Measurements from ENCODE around the gene LENG8.
A peak's percentile ranks its signal among the peaks of the same experiment; 100 is the strongest.
"Not testable (repeated sequence)": the region's sequence is repeated elsewhere in the genome, so short reads cannot be mapped to it uniquely, and the experiment has no call there.

Gene LENG8

DNA sequence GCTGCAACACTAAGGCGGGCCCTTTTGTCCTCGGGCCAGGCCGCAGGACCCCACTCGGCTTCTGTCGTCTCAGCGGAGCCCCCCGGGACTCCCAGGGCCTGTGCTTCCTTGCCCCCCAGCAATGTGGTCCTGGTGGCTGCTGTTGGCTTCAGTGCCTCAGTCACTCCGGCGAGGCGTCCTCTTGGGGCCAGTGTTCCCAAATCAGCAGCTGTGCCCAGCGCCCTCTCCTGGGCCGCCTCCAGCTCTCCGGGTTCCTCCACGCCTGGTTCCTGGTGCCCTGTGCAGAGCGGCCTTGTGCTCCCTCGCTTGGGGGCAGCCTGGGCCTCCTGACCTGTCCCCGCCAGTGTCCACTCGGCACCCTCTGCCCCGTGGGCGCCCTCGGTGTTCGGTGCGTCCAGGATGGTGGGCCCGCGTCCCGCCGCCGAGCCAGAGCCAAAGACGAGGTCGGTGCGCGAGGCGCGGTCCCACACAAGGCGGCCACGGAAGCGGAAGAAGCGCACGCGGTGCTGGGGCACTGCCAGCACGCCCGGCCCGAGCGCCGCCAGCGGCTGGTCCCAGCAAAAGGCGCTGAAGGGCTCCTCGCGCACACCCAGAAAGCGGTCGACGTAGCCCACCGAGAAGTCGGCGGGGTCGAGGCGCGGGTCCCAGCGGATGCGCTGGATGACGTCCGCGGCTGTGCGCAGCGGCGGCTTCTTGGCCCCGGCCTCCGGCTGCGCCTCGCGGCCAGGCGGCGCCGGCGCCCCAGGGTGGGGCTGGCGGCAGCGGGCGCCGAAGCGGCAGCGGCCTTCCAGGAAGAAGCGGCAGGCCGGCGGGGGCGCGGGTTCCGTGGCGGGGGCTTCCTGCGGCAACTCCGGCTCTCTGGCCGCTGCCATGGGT is 13.9 kb downstream of the LENG8 start:
- DNase-seq = peak; percentile 67

DNA sequence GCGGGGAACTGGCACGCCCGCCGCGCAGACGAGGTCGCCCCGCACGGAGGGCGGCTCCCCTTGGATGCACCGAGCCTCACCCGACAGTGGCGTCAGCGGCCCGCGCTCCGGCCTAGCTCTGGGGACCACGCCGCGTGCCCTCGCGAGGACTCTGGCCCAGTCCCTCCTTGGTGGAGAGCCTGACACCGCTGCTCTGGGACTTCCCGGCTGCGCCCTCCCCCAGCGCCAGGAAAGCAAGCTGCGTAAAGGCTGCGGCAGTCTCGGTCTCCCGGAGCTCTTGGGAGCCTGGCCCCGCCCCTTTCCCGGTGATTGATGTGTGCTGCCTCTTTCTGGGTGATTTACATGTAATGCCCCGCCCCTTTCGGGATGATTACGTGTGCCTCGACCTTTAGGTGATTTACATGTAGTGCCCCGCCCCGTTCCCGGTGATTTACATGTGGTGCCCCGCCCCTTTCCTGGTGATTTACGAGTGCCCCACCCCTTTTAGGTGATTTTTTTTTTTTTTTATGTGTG is 14.6 kb downstream of the LENG8 start, which contains the start of gene LENG9:
TSS of gene LENG9 (minus strand) at position 248 of the 513 bp plus-strand sequence. CDS start 252 bp downstream, outside the sequence.
- peak; percentile 92 for DNase-seq

DNA sequence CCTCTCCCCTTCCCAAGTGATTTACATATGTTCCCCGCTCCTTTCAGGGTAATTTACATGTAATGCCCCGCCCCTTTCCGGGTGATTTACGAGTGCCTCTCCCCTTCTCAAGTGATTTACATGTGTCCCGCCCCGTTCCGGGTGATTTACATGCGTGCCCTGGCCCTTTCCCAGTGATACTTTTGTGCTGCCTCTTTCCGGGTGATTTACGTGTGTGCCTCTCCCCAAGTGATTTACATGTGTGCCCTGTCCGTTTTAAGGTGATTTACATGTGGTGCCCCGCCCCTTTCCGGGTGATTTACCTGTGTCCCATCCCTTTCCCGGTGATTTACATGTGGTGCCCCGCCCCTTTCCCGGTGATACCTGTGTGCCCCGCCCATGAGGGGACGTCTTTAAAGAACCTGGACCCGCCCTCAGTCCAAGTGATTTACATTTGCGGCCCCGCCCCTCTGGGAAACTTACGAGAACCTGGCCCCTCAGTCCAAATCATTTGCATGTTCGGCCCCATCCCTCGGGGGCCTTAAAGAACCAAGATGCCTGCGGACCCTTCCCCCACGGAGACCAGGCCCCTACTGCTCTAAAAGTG is 15.1 kb downstream of the LENG8 start:
- DNase-seq = peak; percentile 83

DNA sequence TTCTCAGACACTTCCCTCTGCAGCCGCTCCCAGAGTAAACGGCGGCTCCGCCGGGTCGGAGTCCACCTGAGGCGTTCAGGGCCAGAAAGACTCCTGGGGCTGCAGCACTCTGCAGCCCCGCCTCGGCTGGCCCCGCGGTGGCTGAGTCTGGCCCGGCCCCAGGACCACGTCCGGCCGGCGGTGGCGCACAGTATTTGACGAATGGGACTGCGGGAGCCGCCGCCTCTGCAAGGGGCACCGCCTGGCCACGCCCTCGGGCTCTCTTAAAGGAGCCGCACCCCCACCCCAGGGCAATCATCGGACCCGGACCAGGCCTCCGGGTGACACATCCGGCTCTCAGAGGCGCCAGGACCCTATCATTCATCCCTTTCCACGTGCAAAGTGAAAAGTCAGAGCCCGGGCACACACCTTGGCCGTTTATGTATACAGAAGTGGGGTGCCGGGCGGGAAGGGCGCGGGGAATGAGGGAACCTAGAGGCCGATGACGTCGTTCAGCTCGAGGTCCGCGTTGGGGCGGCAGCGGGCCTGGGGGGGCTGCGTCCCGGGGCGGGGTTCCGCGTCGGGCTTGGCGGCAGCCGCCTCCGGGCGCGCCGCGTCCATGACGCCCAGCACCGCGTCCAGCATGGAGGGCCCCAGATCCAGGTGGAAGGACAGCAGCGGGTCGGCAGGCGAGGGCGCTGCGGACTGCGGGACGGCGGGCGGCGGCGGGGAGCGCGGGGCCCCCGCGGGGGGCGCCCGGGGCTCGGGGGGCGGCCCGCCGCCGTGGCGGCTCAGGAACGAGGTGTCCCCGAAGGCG is 15.8 kb downstream of the LENG8 start:
- peak; percentile 80 for DNase-seq

GRCh38 chr19:54465426-54466109 is 16.6 kb downstream of the LENG8 start:
- no peak for DNase-seq

DNA sequence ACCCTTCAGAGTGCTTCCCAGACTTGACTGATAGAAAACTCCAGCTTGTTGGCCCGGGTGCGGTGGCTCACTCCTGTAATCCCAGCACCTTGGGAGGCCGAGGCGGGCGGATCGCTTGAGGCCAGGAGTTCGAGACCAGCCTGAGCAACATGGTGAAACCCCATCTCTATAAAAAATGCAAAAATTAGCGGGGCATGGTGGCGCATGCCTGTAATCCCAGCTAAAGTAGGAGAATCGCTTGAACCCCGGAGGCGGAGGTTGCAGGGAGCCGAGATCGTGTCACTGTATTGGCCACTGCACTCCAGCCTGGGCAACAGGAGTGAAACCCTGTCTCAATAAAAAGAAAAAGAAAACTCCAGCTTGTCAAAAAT is 17.1 kb downstream of the LENG8 start:
- not testable (repeated sequence) for DNase-seq

DNA sequence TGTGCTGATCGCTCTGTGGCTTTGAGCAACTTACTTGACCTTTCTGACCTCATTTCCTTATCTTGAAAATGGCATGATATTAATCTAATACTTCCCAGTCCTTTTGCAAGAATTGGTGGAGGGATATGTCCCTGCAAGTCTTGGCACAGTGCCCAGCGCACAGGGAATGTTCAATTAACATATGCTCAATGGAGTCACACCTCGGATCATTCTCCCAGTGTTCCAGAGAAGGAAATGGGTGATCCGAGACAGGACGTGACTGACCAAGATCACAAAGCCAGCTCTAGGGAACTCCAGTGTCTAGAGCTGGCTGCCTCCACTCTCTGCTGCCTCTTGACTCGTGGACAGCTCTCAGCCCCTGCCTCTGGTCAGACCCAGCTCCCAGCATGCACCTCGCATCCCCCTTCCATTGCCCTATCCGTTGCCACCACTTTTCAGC is 20.5 kb downstream of the LENG8 start:
- no peak for DNase-seq

- no peak for DNase-seq
Observed at GRCh38 chr19:54470276-54470887, 21.4 kb downstream of the LENG8 start.

GRCh38 chr19:54470991-54471782 is 22.2 kb downstream of the LENG8 start:
- DNase-seq = no peak

DNA sequence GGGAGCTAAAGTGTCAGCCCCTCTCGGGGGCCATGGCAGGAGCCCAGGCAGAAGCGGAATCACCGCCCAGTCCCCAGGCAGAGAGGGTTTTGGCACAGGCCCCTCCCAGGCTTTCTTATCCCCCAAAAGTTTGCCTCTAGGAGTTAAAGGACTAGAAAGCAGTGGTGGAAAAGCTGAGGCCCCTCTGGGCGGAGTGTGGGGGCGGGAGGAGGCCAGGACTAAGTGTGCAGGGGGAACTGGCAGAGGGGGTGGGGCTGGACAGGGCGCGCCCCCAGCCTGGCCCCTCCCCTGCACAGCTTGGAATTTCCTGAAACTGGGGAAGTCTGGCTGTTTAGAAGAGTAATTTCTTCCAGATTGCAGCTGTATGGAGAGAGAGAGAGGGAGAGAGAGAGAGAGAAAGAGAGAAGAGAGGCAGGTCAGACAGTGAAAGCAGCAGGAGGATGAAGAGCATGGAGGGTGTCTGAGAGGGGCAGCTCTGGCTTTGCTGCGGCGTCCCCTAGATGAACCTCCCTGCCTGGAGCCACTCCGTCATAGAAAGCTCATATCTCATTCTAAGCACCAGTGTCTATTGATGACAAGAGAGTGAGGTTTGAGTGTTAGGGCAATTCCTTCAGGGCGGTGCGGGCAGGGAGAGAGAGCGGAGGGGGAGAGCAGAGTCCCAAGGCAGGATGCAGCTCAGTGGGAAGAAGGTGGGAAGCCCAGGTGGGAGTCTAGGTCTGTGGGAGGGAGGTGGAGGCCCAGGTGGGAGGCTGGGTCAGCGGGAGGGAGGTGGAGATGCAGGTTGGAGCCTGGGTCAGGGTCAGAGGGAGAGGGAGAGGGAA is 24.3 kb downstream of the LENG8 start, which contains the start of gene CDC42EP5:
TSS of gene CDC42EP5 (minus strand) at position 226 of the 821 bp plus-strand sequence. CDS start 7,749 bp downstream, outside the sequence.
- DNase-seq = no peak

DNA sequence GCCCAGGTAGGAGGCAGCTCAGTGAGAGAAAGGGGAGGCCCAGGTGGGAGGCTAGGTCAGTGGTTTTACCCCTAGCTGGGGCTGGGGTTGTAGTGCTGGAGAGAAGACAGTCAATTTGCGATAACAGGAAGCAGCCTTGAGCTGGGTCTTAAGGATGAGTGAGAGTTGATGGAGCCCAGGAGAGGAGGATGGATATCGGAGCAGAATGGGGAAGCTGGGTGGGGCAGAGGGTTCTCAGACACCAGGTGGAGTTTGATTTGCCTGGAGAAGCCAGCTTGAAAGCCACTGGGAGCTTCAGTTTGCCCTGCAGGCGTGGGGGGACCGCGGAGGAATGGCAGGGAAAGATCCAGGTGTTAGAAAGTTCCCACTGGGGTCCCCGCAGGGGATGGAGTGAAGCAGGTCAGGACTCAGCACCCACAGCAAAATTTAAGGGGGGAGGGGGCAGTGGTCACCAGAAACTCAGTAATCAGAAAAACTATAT is 24.9 kb downstream of the LENG8 start:
- no peak for DNase-seq

- no peak for DNase-seq
Observed at GRCh38 chr19:54475706-54476105, 26.7 kb downstream of the LENG8 start.

DNA sequence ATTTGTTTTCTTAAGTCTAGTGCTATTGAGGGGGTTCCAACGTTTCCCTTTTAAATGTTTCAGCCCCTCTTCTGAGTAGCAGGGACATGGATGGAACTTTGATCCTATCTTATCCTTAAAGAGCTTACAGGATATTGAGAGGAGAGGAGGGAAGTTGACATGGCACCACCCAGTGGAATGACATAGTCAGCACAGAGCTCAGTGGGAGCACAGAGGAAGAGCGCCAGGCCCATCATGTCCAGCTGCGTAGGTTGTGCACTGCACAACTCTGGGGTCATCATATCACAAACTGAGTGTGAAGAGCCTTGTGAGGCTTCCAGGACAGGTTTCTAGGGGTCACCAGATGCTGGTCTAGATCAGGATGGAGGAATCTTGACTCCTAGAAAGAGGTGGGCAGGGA is 28.7 kb downstream of the LENG8 start:
- DNase-seq = no peak

- no peak for DNase-seq
Observed at GRCh38 chr19:54478677-54479266, 29.8 kb downstream of the LENG8 start.

- no peak for DNase-seq
Observed at GRCh38 chr19:54480051-54480450, 31.1 kb downstream of the LENG8 start.

DNA sequence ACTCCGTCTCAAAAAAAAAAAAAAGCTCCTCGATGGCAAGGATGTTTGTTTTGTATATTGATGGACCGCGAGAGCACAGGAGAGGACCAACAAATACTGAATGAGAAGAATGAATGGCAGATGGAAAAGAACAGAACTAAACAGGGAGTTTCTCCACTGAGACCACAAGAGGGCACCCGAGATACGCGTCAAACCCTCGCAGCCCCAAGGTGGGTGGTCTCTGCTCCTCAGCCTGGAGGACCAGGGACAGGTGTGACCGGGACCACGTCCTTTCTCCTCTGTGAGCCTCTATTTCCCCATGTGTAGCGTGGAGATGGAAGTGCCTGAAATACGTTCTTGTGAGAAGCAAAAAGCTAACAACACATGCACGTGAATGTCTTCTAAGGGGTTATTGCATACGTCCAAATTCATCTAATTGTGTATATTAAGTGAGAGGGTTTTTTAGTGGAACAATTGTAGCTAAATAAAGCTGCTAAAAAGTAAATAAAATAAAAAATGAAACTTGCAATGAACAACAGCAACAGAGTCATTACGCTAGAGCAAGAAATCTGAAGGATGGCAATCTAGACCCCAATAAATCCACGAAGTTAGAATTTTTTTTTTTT is 32.4 kb downstream of the LENG8 start:
- peak; percentile 57 for DNase-seq

DNA sequence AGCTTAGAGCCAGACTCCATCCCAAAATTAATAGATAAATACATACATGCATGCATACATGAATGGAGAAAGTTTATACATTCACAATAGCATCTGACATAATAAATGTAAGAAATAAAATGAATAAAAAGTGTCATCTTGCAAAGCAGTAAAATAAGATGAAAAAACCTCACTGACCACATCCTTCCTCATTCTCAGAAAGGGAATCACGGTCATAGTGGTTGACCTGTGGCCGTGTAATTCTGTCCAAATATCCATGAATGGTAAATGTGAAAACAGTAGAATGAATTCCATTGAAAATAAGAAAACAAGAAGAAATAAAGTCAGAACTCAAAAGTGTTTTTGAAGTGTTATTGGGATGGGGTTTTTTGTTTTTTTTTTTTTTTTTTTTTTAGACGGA is 33.9 kb downstream of the LENG8 start:
- no peak for DNase-seq

- DNase-seq = no peak
Observed at GRCh38 chr19:54484451-54484850, 35.5 kb downstream of the LENG8 start.

- no peak for DNase-seq
Observed at GRCh38 chr19:54485851-54486250, 36.9 kb downstream of the LENG8 start.

Measured in activated CD4-positive, CD25-positive, alpha-beta regulatory T cell treated with anti-CD3 and anti-CD28 coated beads, Interleukin-2, amount 50 U/mL, for 72 hours (primary cell).